SU-DHL-6 (cell line): ENCODE measurements around the gene ARHGAP26.
"Not testable (repeated sequence)": the region's sequence is repeated elsewhere in the genome, so short reads cannot be mapped to it uniquely, and the experiment has no call there.

Source experiments
- H2AFZ ChIP-seq: fragments of 200-600 bp; sonication (generic); 2 replicates; pipeline ENCODE4 v1.6.1; 2014; ENCODE audit warnings: low read depth, mild to moderate bottlenecking, moderate library complexity, mixed read lengths, antibody characterized with exemption, low read length; ENCODE audit not compliant: severe bottlenecking
- H3F3A ChIP-seq: fragments of 200-600 bp; shearing (Covaris generic); 2 replicates; pipeline ENCODE4 v1.6.0; 2016; ENCODE audit warnings: antibody characterized with exemption, mild to moderate bottlenecking; ENCODE audit not compliant: insufficient read depth
- H3K27ac ChIP-seq: fragments of 200-600 bp; sonication (generic); 2 replicates; pipeline ENCODE4 v1.5.1; 2016; ENCODE audit warnings: low read depth, mild to moderate bottlenecking, low read length, moderate library complexity, mixed read lengths
- H3K27me3 ChIP-seq: fragments of 200-600 bp; sonication (generic), shearing (Covaris generic); 2 replicates; pipeline ENCODE4 v1.6.0; 2014; ENCODE audit warnings: mild to moderate bottlenecking, low read length
- H3K36me3 ChIP-seq: fragments of 200-600 bp; sonication (generic); 2 replicates; pipeline ENCODE4 v1.6.1; 2014; ENCODE audit warnings: mild to moderate bottlenecking, low read length, mixed read lengths
- H3K4me2 ChIP-seq: fragments of 300-600, 200-600 bp; shearing (Covaris generic), sonication (generic); 2 replicates; pipeline ENCODE4 v1.6.0; 2014; ENCODE audit warnings: low read length, low read depth, mild to moderate bottlenecking; ENCODE audit not compliant: poor library complexity, severe bottlenecking
- H3K4me3 ChIP-seq: fragments of 200-600 bp; sonication (generic); 2 replicates; pipeline ENCODE4 v1.5.1; 2014; ENCODE audit warnings: antibody characterized with exemption, low read length, mild to moderate bottlenecking, mixed read lengths; ENCODE audit not compliant: insufficient read depth, poor library complexity, severe bottlenecking
- H3K79me2 ChIP-seq: fragments of 200-600 bp; sonication (generic); 2 replicates; pipeline ENCODE4 v1.6.1; 2014; ENCODE audit warnings: mild to moderate bottlenecking, low read length, moderate library complexity; ENCODE audit not compliant: insufficient read depth
- H3K9ac ChIP-seq: fragments of 200-600 bp; sonication (generic); 2 replicates; pipeline ENCODE4 v1.7.0; 2014; ENCODE audit warnings: mild to moderate bottlenecking, low read length
- H3K9me2 ChIP-seq: fragments of 200-600 bp; sonication (generic); replicated peaks from 2 replicates; pipeline ENCODE4 v1.6.1; 2014; ENCODE audit warnings: low read length; ENCODE audit not compliant: insufficient read depth
- H3K9me3 ChIP-seq: fragments of 200-600 bp; sonication (generic); 2 replicates; pipeline ENCODE4 v1.6.1; 2014; ENCODE audit warnings: low read length, mixed read lengths; ENCODE audit not compliant: insufficient read depth
- H4K20me1 ChIP-seq: fragments of 200-600 bp; sonication (generic); 2 replicates; pipeline ENCODE4 v1.6.1; 2014; ENCODE audit warnings: low read depth, mild to moderate bottlenecking, antibody characterized with exemption, low read length, moderate library complexity, mixed read lengths
- EZH2phosphoT487 ChIP-seq: fragments of 200-600 bp; sonication (generic), shearing (Covaris generic); conservative IDR thresholded peaks from 2 replicates; pipeline ENCODE4 v1.6.1; 2018; ENCODE audit warnings: mild to moderate bottlenecking, antibody characterized with exemption, low read length, moderate library complexity, mixed read lengths
- TF ChIP-seq, protein P1 (sequence below): fragments of 200-600 bp; sonication (generic); IDR thresholded peaks from one replicate; pipeline ENCODE4 v1.5.1; 2017; ENCODE audit warnings: antibody characterized with exemption, mild to moderate bottlenecking, low read length, moderate library complexity; ENCODE audit not compliant: insufficient read depth, poor library complexity, severe bottlenecking

The ARHGAP26 gene

DNA sequence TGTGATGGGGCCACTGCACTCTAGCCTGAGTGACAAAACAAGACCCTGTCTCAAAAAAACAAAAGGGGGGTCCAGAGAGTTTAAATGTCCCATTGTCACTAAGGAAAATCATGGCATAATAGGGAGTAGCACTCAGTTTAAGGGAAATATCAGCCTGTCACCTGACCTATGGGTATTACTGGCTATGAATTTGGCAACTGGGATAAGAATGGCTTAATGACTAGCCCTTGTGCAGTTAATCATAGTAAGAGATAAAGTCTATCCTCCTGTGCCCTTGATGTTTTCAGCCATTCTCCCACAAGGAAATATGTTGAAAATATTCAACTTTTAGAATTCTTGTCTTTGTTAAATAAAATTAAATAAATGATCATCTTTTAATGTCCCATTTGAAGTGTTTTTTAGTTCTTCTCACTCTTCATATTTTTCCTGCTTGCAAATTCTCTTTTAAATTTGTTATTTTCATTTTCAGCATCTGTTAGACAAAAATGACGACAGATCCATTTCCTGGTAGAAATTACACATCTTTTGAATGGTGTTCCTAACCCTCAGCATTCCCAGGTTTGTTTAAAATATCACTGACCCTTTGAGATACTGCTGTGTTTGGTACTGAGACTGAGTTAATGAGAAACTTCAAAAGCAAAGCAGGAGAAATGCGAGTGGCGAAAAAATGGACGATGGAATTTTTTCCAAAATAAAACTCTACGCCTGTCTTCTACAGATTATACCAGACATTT lies 191.4 kb downstream of the ARHGAP26 start:
- H3K4me2 ChIP-seq: no peak overlapping the region
- H3K4me3 ChIP-seq: no peak overlapping the region
- H3K79me2 ChIP-seq: no peaks in the 10 kb centered on the region
- H2AFZ ChIP-seq: no peak overlapping the region
- H3K9me3 ChIP-seq: no peaks in the 10 kb centered on the region
- H3K27me3 ChIP-seq: no peaks in the 10 kb centered on the region
- no peaks in the 10 kb centered on the region for H3K9me2 ChIP-seq
- TF ChIP-seq, protein P1, sequence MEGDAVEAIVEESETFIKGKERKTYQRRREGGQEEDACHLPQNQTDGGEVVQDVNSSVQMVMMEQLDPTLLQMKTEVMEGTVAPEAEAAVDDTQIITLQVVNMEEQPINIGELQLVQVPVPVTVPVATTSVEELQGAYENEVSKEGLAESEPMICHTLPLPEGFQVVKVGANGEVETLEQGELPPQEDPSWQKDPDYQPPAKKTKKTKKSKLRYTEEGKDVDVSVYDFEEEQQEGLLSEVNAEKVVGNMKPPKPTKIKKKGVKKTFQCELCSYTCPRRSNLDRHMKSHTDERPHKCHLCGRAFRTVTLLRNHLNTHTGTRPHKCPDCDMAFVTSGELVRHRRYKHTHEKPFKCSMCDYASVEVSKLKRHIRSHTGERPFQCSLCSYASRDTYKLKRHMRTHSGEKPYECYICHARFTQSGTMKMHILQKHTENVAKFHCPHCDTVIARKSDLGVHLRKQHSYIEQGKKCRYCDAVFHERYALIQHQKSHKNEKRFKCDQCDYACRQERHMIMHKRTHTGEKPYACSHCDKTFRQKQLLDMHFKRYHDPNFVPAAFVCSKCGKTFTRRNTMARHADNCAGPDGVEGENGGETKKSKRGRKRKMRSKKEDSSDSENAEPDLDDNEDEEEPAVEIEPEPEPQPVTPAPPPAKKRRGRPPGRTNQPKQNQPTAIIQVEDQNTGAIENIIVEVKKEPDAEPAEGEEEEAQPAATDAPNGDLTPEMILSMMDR: no peak
- TF ChIP-seq EZH2phosphoT487: no peak
- H3K27ac ChIP-seq: no peak overlapping the region
- no peaks in the 10 kb centered on the region for H4K20me1 ChIP-seq
- no peak overlapping the region for H3K9ac ChIP-seq
- no peaks in the 10 kb centered on the region for H3K36me3 ChIP-seq
- H3F3A ChIP-seq: no peaks in the 10 kb centered on the region

DNA sequence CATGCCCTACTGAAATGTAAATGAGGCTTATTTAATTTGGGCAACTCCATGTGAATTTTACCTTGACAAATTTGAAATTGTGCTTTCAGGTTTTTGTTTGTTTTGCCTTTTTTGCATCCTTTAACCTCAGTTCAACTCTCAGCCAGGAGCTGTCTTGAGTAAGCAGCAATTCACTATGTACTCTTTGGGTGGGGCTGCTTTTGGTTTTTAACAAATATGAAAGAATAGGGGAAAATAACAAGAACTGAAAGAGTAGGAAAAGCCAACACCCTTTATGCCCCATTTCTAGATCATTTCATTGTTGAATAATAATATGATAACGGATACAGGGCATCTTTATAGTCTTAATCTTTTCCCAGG lies 192.0 kb downstream of the ARHGAP26 start:
- no peak overlapping the region for H2AFZ ChIP-seq
- H3K4me3 ChIP-seq: no peak overlapping the region
- no peaks in the 10 kb centered on the region for H3K79me2 ChIP-seq
- H3K9me2 ChIP-seq: no peaks in the 10 kb centered on the region
- no peak for TF ChIP-seq EZH2phosphoT487
- TF ChIP-seq, protein P1: no peak
- H3K4me2 ChIP-seq: no peak overlapping the region
- H3K9me3 ChIP-seq: no peaks in the 10 kb centered on the region
- H3K27me3 ChIP-seq: no peaks in the 10 kb centered on the region
- no peaks in the 10 kb centered on the region for H3F3A ChIP-seq
- H3K9ac ChIP-seq: no peak overlapping the region
- H3K27ac ChIP-seq: no peak overlapping the region
- no peaks in the 10 kb centered on the region for H4K20me1 ChIP-seq
- H3K36me3 ChIP-seq: no peaks in the 10 kb centered on the region

DNA sequence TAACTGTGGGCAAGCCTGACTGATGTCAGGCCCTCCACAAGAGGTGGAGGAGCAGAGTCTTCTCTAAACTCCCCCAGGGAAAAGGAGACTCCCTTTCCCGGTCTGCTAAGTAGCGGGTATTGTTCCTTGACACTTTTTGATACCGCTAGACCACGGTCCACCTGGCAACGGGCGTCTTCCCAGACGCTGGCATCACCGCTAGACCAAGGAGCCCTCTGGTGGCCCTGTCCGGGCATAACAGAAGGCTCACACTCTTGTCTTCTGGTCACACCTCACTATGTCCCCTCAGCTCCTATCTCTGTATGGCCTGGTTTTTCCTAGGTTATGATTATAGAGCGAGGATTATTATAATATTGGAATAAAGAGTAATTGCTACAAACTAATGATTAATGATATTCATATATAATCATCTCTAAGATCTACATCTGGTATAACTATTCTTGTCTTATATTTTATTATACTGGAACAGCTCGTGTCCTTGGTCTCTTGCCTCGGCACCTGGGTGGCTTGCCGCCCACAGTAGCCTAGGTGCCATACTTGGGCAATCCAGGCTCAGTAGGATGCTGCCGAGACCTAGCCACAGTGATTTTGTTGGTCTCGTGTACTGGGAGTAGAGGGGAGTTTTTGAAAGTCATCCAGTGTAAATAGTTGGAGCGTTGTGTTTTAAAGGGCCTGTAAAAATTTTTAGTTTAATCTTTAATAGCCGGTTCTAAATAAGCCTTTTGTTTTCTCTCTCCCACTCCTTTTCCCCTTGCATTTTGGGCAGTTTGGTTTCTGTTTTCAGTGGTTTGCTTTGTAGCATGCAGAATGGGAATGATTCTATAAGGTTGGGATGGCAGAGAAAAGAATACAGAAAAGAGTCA lies 195.3 kb downstream of the ARHGAP26 start:
- H3K79me2 ChIP-seq, H3K9me2 ChIP-seq, H2AFZ ChIP-seq, H4K20me1 ChIP-seq, H3F3A ChIP-seq, H3K4me3 ChIP-seq, H3K9me3 ChIP-seq, H3K9ac ChIP-seq, H3K36me3 ChIP-seq, H3K27ac ChIP-seq, H3K4me2 ChIP-seq, H3K27me3 ChIP-seq: not testable (repeated sequence)

DNA sequence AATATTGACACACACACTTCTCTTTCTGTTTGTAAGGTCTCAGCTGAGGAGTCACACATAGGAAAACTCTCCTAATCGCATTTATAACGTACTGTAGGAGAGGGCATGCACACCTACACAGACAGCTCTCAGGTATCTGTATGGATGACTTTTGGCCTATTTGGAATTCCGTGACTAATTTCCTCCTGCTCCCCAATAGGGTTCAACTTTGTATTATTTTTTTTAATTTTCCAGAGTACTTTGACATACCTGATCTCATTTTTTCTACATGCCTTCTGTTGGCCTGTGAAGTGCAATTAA lies 195.9 kb downstream of the ARHGAP26 start:
- H3K4me2 ChIP-seq: no peak overlapping the region
- H3K9me3 ChIP-seq: no peaks in the 10 kb centered on the region
- no peak overlapping the region for H3K27ac ChIP-seq
- no peak overlapping the region for H3K4me3 ChIP-seq
- H3K9ac ChIP-seq: no peak overlapping the region
- H3K9me2 ChIP-seq: no peaks in the 10 kb centered on the region
- no peaks in the 10 kb centered on the region for H3K79me2 ChIP-seq
- H4K20me1 ChIP-seq: no peaks in the 10 kb centered on the region
- H3K27me3 ChIP-seq: no peaks in the 10 kb centered on the region
- no peaks in the 10 kb centered on the region for H3F3A ChIP-seq
- H2AFZ ChIP-seq: no peak overlapping the region
- TF ChIP-seq, protein P1: no peak
- TF ChIP-seq EZH2phosphoT487: no peak
- H3K36me3 ChIP-seq: no peaks in the 10 kb centered on the region
